Calu3 (cell line): Measurements from ENCODE around the gene PGM5. TPM values are rescaled to one million over a fixed set of nuclear protein-coding genes. Genes with fewer than 3 reads are reported as not detected.

Source experiments
- BruUV-seq: library from RNA; stranded (reverse); fragments of 400-500 nt; replicated peaks from 2 replicates; lab custom pipeline; 2021; lab: Mats Ljungman, UMichigan
- CTCF ChIA-PET: fragments of 300-600 bp; sonication (Branson Sonifier 250); formaldehyde crosslinking; loops from one replicate; lab custom pipeline; 2022; ENCODE audit warnings: antibody characterized with exemption; lab: Charles Lee
- DNase-seq: peaks from one replicate; pipeline ENCODE4 v3.0.0; 2022
- H3K27ac Mint-ChIP-seq: one replicate; pipeline ENCODE4 v1.8.0; 2022; ENCODE audit warnings: mixed read lengths; ENCODE audit not compliant: unreplicated experiment
- H3K27me3 Mint-ChIP-seq: one replicate; pipeline ENCODE4 v1.8.0; 2022; ENCODE audit warnings: mixed read lengths; ENCODE audit not compliant: unreplicated experiment
- H3K36me3 Mint-ChIP-seq: one replicate; pipeline ENCODE4 v1.8.0; 2022; ENCODE audit warnings: mild to moderate bottlenecking, moderate library complexity, mixed read lengths; ENCODE audit not compliant: insufficient read depth, unreplicated experiment
- H3K4me1 Mint-ChIP-seq: one replicate; pipeline ENCODE4 v1.8.0; 2022; ENCODE audit warnings: mild to moderate bottlenecking, low read depth, mixed read lengths; ENCODE audit not compliant: unreplicated experiment
- H3K4me3 Mint-ChIP-seq: one replicate; pipeline ENCODE4 v1.8.0; 2022; ENCODE audit warnings: mild to moderate bottlenecking, low read depth, moderate library complexity, mixed read lengths; ENCODE audit not compliant: unreplicated experiment
- H3K9me3 Mint-ChIP-seq: one replicate; pipeline ENCODE4 v1.8.0; 2022; ENCODE audit warnings: low read depth, mixed read lengths; ENCODE audit not compliant: unreplicated experiment
- CTCF ChIP-seq: fragments of 200-600 bp; IDR thresholded peaks from one replicate; pipeline ENCODE4 v1.8.0; 2022; ENCODE audit warnings: antibody characterized with exemption; ENCODE audit not compliant: unreplicated experiment
- intact Hi-C: fragments of 100-400 bp; cut with micrococcal nuclease; formaldehyde crosslinking; loops from one replicate; pipeline ENCODE4 v1.10.0; 2022; ENCODE audit not compliant: unreplicated experiment
- total RNA-seq: library from RNA; stranded (reverse); gene quantifications from 2 replicates; pipeline ENCODE4 v1.2.3, GENCODE V29; 2022

PGM5 gene
- total RNA-seq, 1 experiment from 2014 or later, result 0.87 TPM

- DNase-seq, result no peak
- CTCF ChIA-PET, result interaction anchor here (0.7 to 1.5 kb wide), 2 partner anchors 60 to 560 kb away, joined by 3 to 6 read pairs; no protein-coding TSS in a partner anchor
- intact Hi-C loops, result loop anchor here (10.0 kb wide), 1 partner anchor 57 kb away; no protein-coding TSS in a partner anchor
- no peaks in the 10 kb centered on the region for H3K9me3 Mint-ChIP-seq
- no peaks in the 10 kb centered on the region for H3K4me1 Mint-ChIP-seq
- H3K27me3 Mint-ChIP-seq, result peaks cover 14% of the 10 kb centered on the region
- H3K27ac Mint-ChIP-seq, result no peak overlapping the region
- no TSS peak for BruUV-seq
- peaks cover 4% of the 10 kb centered on the region for H3K36me3 Mint-ChIP-seq
- no peak for TF ChIP-seq CTCF
- H3K4me3 Mint-ChIP-seq, result no peak overlapping the region
Measured at GRCh38 chr9:68507806-68508145, 151.4 kb downstream of the PGM5 start.

- CTCF ChIA-PET, result interaction anchor here (1.5 kb wide), 1 partner anchor 59 kb away, joined by 6 read pairs; no protein-coding TSS in a partner anchor
- Mint-ChIP-seq H3K9me3 (no peaks in the 10 kb centered on the region), H3K4me3 (no peak overlapping the region), H3K36me3 (peaks cover 4% of the 10 kb centered on the region), H3K4me1 (no peaks in the 10 kb centered on the region), H3K27ac (no peak overlapping the region), H3K27me3 (peaks cover 14% of the 10 kb centered on the region)
- BruUV-seq, result no TSS peak
- TF ChIP-seq CTCF, result no peak
- intact Hi-C loops, result loop anchor here (10.0 kb wide), 1 partner anchor 56 kb away; no protein-coding TSS in a partner anchor
- DNase-seq, result no peak
Measured at GRCh38 chr9:68508547-68508946, 152.1 kb downstream of the PGM5 start.

DNA sequence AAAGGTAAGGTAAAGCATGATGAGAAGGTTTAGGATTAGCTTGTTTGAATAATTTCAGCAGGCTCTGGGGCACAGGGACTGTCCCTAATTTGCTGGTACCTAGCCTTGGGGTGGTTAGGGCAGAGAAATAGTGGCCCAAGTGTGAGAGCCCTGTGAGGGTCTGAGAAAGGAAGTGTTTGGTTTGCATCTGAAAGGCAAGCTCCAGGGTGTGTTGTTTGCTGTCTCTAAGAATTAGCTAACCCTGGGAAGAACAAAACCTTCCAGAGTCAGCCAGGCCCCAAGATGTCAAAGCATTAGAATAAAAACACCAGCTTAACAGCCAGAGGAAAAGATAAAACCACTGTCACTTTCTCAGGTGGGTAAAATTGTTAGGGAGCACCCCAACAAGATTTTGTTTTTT lies 153.3 kb downstream of the PGM5 start:
- CTCF ChIA-PET, result no interaction called here

DNA sequence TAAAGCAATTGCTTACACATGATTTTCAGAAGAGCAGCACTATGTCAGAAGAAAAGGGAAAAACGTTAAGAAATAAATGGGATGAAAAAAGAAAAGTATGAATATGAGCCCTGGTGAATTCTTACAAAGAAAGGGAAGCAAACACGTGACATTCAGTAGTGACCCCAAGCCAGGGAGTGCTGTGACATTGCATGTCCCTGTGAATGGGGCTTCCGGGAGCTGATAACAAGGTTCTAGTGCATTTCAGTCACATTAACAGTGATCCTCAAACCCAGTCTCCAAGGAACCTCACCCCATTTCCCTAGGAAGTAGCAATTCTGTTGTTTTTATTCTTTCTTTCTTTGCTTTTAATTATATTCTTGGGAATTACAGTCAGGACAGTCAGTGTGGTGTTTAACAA lies 157.0 kb downstream of the PGM5 start:
- no peak for TF ChIP-seq CTCF
- CTCF ChIA-PET, result no interaction called here
- Mint-ChIP-seq H3K9me3 (no peaks in the 10 kb centered on the region), H3K4me3 (no peak overlapping the region), H3K27me3 (no peaks in the 10 kb centered on the region), H3K4me1 (no peaks in the 10 kb centered on the region), H3K36me3 (peaks cover 4% of the 10 kb centered on the region), H3K27ac (no peak overlapping the region)
- DNase-seq, result no peak
- BruUV-seq, result no TSS peak
- intact Hi-C loops, result no loop called here

More for the DNA sequence above, 153.3 kb downstream of the PGM5 start:
- intact Hi-C loops, result loop anchor here (10.0 kb wide), 1 partner anchor 55 kb away; no protein-coding TSS in a partner anchor
- Mint-ChIP-seq H3K36me3 (peaks cover 4% of the 10 kb centered on the region), H3K27me3 (peaks cover 3% of the 10 kb centered on the region), H3K9me3 (no peaks in the 10 kb centered on the region), H3K4me3 (no peak overlapping the region), H3K27ac (no peak overlapping the region), H3K4me1 (no peaks in the 10 kb centered on the region)
- TF ChIP-seq CTCF, result no peak
- no peak for DNase-seq
- BruUV-seq, result no TSS peak
